Transverse colon (tissue), 4 donors: Measurements from ENCODE around the gene PXK.
A peak's percentile ranks its signal among the peaks of the same experiment; 100 is the strongest.

Source experiments
- EP300 ChIP-seq: sonication (generic); formaldehyde crosslinking; IDR thresholded peaks from one replicate; pipeline ENCODE4 v1.6.1; 2017; ENCODE audit warnings: antibody characterized with exemption, low read depth
- POLR2A ChIP-seq: fragments of 450-650 bp; IDR thresholded peaks from one replicate; pipeline ENCODE4 v1.6.1; 2016; ENCODE audit warnings: antibody characterized with exemption, mild to moderate bottlenecking, moderate library complexity
- POLR2AphosphoS5 ChIP-seq, 3 donors: sonication (generic); formaldehyde crosslinking; IDR thresholded peaks; one replicate each; pipeline ENCODE4 v1.6.1; 2016; ENCODE audit warnings: antibody characterized with exemption in 3 of 3
- TF ChIP-seq, protein P1 (sequence below), 5 experiments: fragments of 200-600 bp in 3 of 5; fragments of 450-650 bp in 2 of 5; sonication (generic) in 3 of 5; IDR thresholded peaks; 1 replicate in 2 of 5; 2 replicates in 3 of 5; pipeline ENCODE4 v1.5.1; 2016 to 2017; ENCODE audit warnings: antibody characterized with exemption in 5 of 5, inconsistent platforms in 3 of 5, mild to moderate bottlenecking in 2 of 5, moderate library complexity in 1 of 5

DNA sequence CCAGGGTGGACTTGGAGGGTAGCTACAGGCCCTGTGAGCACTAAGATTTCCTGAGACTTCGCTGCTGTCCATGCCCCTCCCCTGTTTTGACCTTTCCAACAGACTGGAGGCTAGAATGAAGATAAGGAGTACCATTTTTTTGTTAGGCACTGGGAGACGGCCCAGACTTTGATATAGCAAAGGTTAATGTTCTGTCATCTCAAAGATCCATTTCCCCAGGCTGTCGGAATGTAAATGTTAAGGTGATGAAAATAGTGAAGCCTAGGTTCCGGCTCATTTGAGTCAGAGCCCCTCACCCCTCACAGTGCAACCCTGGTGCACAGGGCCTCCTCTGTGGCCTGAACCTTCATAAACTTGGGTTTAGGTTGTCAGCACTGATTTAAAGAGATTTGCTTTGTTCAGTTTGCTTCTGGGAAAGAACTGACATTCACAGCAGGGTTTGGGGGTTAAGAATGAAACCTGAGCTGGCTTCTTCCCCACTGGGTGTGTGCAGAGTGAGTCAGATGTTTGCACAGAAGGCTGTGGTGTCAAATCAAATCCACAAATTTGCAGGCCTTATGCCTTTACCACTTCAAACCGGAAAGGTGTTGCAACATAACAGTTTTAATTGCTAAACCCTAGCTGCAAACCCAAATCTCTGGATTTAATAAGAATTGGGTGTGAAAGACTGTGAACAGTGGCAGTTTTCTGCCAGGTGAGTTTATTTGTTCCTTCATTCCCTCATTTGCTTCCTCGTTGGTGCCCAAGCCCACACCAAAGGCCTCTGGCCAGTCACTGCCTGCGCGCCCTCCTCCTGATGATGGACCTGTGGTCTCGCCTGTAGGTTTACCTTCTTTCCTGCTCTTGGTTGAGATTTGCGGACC is 138.6 kb downstream of the PXK start:
- TF ChIP-seq, protein P1, sequence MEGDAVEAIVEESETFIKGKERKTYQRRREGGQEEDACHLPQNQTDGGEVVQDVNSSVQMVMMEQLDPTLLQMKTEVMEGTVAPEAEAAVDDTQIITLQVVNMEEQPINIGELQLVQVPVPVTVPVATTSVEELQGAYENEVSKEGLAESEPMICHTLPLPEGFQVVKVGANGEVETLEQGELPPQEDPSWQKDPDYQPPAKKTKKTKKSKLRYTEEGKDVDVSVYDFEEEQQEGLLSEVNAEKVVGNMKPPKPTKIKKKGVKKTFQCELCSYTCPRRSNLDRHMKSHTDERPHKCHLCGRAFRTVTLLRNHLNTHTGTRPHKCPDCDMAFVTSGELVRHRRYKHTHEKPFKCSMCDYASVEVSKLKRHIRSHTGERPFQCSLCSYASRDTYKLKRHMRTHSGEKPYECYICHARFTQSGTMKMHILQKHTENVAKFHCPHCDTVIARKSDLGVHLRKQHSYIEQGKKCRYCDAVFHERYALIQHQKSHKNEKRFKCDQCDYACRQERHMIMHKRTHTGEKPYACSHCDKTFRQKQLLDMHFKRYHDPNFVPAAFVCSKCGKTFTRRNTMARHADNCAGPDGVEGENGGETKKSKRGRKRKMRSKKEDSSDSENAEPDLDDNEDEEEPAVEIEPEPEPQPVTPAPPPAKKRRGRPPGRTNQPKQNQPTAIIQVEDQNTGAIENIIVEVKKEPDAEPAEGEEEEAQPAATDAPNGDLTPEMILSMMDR (IDR thresholded peaks at IDR 0.05), result no peak
- peak in 2 of 3 donors; percentile 35 to 44 for TF ChIP-seq POLR2AphosphoS5 (IDR thresholded peaks at IDR 0.05)
- TF ChIP-seq POLR2A, result no peak
- TF ChIP-seq EP300, result no peak
